Mesodermal cell (in vitro differentiated cells): ENCODE measurements around the gene VMO1.

Source experiments
- H3K27ac ChIP-seq: 2 replicates; pipeline ENCODE4 v1.7.0; 2013; ENCODE audit warnings: mild to moderate bottlenecking, low read depth, low read length, moderate library complexity; ENCODE audit not compliant: severe bottlenecking
- H3K36me3 ChIP-seq: 2 replicates; pipeline ENCODE4 v1.7.1; 2013; ENCODE audit warnings: mild to moderate bottlenecking, low read length, moderate library complexity; ENCODE audit not compliant: control insufficient read depth, insufficient read depth
- H3K4me1 ChIP-seq: one replicate; pipeline ENCODE4 v1.7.1; 2013; ENCODE audit warnings: mild to moderate bottlenecking, low read length; ENCODE audit not compliant: insufficient read depth, control insufficient read depth, poor library complexity, severe bottlenecking
- H3K4me3 ChIP-seq: 2 replicates; pipeline ENCODE4 v1.7.0; 2013; ENCODE audit warnings: low read length, control low read depth, mild to moderate bottlenecking; ENCODE audit not compliant: insufficient read depth, poor library complexity, severe bottlenecking; ENCODE audit errors: extremely low read depth
- H3K9me3 ChIP-seq: 2 replicates; pipeline ENCODE4 v1.7.1; 2013; ENCODE audit warnings: mild to moderate bottlenecking, low read length, moderate library complexity; ENCODE audit not compliant: control insufficient read depth
- WGBS, 2 experiments: methylation state at CpG; one replicate each; pipeline ENCODE4 v1.1.5; 2013; ENCODE audit warnings: missing lambda C conversion rate in 2 of 2; ENCODE audit not compliant: insufficient coverage in 2 of 2; 5-methylcytosine and 5-hydroxymethylcytosine counted together

VMO1 gene

DNA sequence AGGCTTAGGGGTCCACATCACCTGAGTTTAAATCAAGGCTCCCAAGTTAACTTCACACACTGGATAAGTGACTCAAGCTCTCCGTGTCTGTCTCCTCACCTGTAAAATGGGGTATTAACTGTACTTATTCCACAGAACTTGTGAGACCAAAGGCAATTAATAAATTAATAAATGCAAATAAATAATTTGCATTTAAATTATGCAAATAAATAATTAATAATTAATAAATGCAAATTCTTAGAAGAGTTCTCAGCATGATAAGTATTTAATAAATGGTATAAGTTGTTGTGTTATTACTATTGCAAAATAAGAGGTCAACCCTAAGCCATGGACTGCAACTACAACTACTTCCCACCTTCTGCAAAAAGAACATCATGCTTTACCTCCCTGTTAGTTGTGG, 32.8 kb downstream of the VMO1 start:
- Histone ChIP-seq H3K4me3 (no peak overlapping the region), H3K36me3 (no peaks in the 10 kb centered on the region), H3K27ac (no peak overlapping the region), H3K4me1 (no peaks in the 10 kb centered on the region), H3K9me3 (no peaks in the 10 kb centered on the region)
- WGBS, 2 experiments, result no CpG with 5 or more reads among the region's 1 CpG

DNA sequence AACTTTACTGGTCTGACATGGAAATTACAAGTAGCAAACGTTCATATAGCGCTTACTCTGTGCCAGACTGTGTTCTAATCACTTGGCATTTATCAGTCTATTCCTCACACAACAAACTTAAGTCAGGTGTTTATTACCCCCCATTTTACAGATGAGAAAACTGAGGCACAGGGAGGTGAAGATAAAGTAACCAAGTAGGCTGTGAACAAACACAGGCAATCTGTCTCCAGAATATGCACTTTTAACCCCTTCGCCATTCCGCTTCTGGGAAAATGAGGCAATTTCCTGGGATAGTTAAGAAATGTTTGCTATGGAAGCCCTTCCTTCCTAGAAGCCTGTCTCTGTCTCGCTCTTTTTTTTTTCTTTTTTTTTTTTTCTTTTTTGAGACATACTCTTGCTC, 34.2 kb downstream of the VMO1 start:
- Histone ChIP-seq H3K27ac (no peak overlapping the region), H3K9me3 (no peaks in the 10 kb centered on the region), H3K36me3 (no peaks in the 10 kb centered on the region), H3K4me3 (no peak overlapping the region), H3K4me1 (peaks cover 4% of the 10 kb centered on the region)
- WGBS, 2 experiments, result 100% methylated on average over 1 to 2 of the region's 5 CpGs

GRCh38 chr17:4750606-4751005, 35.6 kb downstream of the VMO1 start:
- no peak overlapping the region for H3K27ac ChIP-seq
- no peaks in the 10 kb centered on the region for H3K36me3 ChIP-seq
- 42 to 46% methylated on average over 3 of the region's 3 CpGs for WGBS, 2 experiments
- H3K4me1 ChIP-seq, result peaks cover 4% of the 10 kb centered on the region
- no peak overlapping the region for H3K4me3 ChIP-seq
- no peaks in the 10 kb centered on the region for H3K9me3 ChIP-seq

- 82 to 88% methylated on average over 2 of the region's 4 CpGs for WGBS, 2 experiments
These were observed 37.5 kb downstream of the VMO1 start for GRCh38 chr17:4748686-4749085.

DNA sequence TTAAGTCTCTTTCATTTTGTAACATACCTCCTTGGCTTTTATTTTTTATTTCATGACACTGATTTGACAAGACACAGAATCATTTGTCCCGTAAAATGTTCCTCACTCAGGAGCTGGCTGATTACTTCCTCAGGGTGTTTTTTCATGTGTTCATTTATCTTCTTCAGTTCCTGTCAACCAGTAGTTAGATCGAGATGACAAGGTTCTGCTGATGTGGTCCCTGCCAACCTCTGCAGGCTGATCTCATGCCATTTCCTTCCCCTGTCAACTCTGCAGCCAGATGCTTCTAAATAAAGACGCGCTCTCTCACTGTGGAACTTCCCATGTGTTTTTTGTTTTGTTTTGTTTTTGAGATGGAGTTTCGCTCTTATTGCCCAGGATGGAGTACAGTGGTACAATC, 38.3 kb downstream of the VMO1 start:
- WGBS, 2 experiments, result 86 to 92% methylated on average over 3 to 5 of the region's 5 CpGs
- Histone ChIP-seq H3K4me3 (no peak overlapping the region), H3K36me3 (no peaks in the 10 kb centered on the region), H3K9me3 (no peaks in the 10 kb centered on the region), H3K27ac (no peak overlapping the region), H3K4me1 (peaks cover 4% of the 10 kb centered on the region)

More at GRCh38 chr17:4748686-4749085, 37.5 kb downstream of the VMO1 start:
- Histone ChIP-seq H3K4me3 (no peak overlapping the region), H3K4me1 (peaks cover 4% of the 10 kb centered on the region), H3K36me3 (no peaks in the 10 kb centered on the region), H3K27ac (no peak overlapping the region), H3K9me3 (no peaks in the 10 kb centered on the region)

GRCh38 chr17:4744999-4745969, 40.9 kb downstream of the VMO1 start:
- Histone ChIP-seq H3K36me3 (no peaks in the 10 kb centered on the region), H3K4me3 (peak overlapping the region; percentile 18), H3K4me1 (peaks cover 4% of the 10 kb centered on the region), H3K9me3 (no peaks in the 10 kb centered on the region), H3K27ac (no peak overlapping the region)
- 7 to 16% methylated on average over 25 to 29 of the region's 51 CpGs for WGBS, 2 experiments

DNA sequence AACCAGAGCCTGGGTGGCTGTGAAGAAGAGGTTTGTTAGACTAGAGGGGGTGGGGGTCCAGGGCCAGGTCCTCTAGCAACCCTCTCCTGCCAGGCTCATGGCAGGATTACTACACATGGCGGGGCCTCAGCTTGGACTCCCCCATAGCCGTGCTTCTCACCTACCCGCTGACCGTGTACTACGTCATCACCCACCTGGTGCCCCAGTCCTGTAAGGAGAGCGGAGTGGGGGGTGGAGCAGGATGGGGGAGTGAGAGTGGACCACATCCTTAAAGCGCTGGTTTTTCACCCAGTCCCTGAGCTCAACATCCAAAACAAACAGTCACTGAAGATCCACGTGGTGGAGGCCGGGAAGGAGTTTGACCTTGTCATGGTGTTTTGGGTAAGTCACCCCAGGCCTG, 42.3 kb downstream of the VMO1 start:
- H3K9me3 ChIP-seq, result no peaks in the 10 kb centered on the region
- no peak overlapping the region for H3K4me3 ChIP-seq
- peaks cover 7% of the 10 kb centered on the region for H3K4me1 ChIP-seq
- WGBS, 2 experiments, result 90% methylated on average over 4 of the region's 9 CpGs; no CpG with 5 or more reads in 1 of the 2 experiments
- H3K27ac ChIP-seq, result no peak overlapping the region
- no peaks in the 10 kb centered on the region for H3K36me3 ChIP-seq

DNA sequence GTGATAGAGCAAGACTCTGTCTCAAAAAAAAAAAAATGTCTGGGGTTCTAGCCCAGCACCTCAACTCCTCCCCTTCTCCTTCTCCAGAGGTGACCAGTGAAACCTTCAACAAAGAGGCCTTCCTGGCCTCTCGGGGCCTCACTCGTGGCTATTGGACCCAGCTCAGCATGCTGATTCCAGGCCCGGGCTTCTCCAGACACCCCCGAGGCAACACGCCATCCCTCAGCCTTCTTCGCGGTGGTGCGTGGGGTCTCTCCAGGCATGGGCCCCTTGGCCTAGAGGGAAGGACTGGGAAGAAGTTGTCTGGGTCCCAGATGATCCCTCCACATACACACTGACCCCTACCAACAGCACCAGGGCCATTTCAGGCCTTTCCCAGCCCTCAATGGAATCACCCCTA, 42.9 kb downstream of the VMO1 start:
- Histone ChIP-seq H3K4me1 (peaks cover 14% of the 10 kb centered on the region), H3K4me3 (no peak overlapping the region), H3K27ac (no peak overlapping the region), H3K9me3 (no peaks in the 10 kb centered on the region), H3K36me3 (no peaks in the 10 kb centered on the region)
- WGBS, 2 experiments, result 86 to 95% methylated on average over 3 to 5 of the region's 8 CpGs

DNA sequence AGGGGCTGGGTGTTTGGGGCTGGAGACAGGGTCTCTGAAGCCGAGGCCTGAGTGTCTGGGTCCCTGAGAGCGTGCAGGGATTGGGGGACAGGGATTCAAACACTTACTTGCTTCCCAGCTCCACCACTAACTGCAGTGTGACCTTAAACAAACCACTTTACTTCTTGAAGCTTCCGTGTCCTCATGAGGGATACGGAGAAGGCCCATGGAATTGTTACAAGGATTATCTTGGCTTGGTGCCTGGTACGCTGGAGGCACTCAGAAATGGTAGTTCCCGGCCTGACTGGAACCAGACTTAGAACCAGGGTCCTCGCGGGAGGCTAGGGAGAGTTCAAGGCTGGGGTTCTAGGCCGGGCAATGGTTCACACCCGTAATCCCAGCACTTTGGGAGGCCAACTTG, 43.5 kb downstream of the VMO1 start:
- Histone ChIP-seq H3K27ac (no peak overlapping the region), H3K4me3 (no peak overlapping the region)
- WGBS, 2 experiments, result 80 to 94% methylated on average over 5 to 9 of the region's 10 CpGs

DNA sequence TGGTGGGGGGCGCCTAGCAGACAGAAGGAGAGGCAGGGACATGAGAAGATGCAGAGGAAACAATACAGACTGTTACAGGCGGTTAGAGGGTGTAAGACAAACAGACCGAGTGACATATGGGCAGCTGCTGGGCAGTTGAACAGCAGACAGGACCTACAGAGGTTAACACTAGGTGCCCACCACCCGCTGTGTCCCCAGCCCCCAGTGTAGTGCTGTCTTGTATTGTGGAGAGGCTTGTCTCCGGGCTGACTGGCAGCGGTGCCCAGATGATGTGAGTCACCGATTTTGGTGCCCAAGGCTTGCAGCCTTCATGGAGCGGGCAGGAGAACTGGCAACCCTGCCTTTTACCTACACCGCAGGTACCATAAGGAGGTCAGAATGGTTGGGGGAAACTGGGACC, 44.0 kb downstream of the VMO1 start:
- Histone ChIP-seq H3K9me3 (no peaks in the 10 kb centered on the region), H3K4me3 (no peak overlapping the region), H3K4me1 (peaks cover 11% of the 10 kb centered on the region), H3K27ac (no peak overlapping the region), H3K36me3 (no peaks in the 10 kb centered on the region)
- 87% methylated on average over 7 of the region's 9 CpGs for WGBS, 2 experiments

More for the DNA sequence above, 43.5 kb downstream of the VMO1 start:
- Histone ChIP-seq H3K36me3 (no peaks in the 10 kb centered on the region), H3K4me1 (peaks cover 11% of the 10 kb centered on the region), H3K9me3 (no peaks in the 10 kb centered on the region)

DNA sequence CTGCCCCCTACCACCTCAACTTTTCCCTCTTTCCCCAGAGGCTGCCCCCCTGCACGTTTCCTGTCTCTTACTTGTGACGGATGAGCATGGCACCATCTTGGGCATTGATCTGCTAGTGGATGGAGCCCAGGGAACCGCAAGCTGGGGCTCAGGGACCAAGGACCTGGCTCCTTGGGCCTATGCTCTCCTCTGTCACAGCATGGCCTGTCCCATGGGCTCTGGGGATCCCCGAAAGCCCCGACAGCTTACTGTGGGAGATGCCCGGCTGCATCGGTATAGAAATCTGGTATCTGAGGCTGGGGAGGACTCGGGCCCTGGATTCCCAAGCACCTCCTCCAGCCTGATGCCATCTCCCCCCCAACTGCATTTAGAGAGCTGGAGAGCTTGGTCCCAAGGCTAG, 44.6 kb downstream of the VMO1 start:
- Histone ChIP-seq H3K9me3 (no peaks in the 10 kb centered on the region), H3K4me3 (no peak overlapping the region), H3K36me3 (no peaks in the 10 kb centered on the region), H3K4me1 (peaks cover 11% of the 10 kb centered on the region), H3K27ac (no peak overlapping the region)
- 73 to 93% methylated on average over 4 of the region's 8 CpGs for WGBS, 2 experiments
